Adrenal gland (tissue), 12 donors: ENCODE measurements around the gene GTPBP2. TPM values are rescaled to one million over a fixed set of nuclear protein-coding genes. Genes with fewer than 3 reads are reported as not detected.
A peak's percentile ranks its signal among the peaks of the same experiment; 100 is the strongest.
"Not testable (repeated sequence)": the region's sequence is repeated elsewhere in the genome, so short reads cannot be mapped to it uniquely, and the experiment has no call there.

Experiments used
- DNase-seq, 7 donors: peaks; one replicate each; pipeline ENCODE4 v3.0.0-alpha.2; 2019 to 2020
- H3K27ac ChIP-seq, 5 donors: fragments of 200-600 bp; sonication (generic) in 4 of 5; 1 replicate in 3 of 5; 2 replicates in 2 of 5; pipeline versions ENCODE4 v1.5.1 to v1.8.0; 2016 to 2020; ENCODE audit warnings: mild to moderate bottlenecking in 1 of 5
- H3K27me3 ChIP-seq: fragments of 200-600 bp; 2 replicates; pipeline ENCODE4 v1.8.0; 2021
- H3K36me3 ChIP-seq, 2 donors: fragments of 200-600 bp; replicated peaks in 1 of 2; 1 replicate in 1 of 2; 2 replicates in 1 of 2; pipeline versions ENCODE4 v1.5.1 to v1.8.0; 2018 to 2022
- H3K4me1 ChIP-seq, 2 donors: fragments of 200-600 bp; replicated peaks in 1 of 2; 1 replicate in 1 of 2; 2 replicates in 1 of 2; pipeline versions ENCODE4 v1.5.1 to v1.8.0; 2018 to 2021
- H3K4me3 ChIP-seq, 4 donors: fragments of 200-600 bp; sonication (generic) in 3 of 4; one replicate each; pipeline ENCODE4 v1.5.1; 2016 to 2018
- H3K9me3 ChIP-seq, 3 donors: fragments of 200-600 bp; sonication (generic) in 1 of 3; replicated peaks in 1 of 3; 1 replicate in 2 of 3; 2 replicates in 1 of 3; pipeline versions ENCODE4 v1.5.1 to v1.8.0; 2016 to 2021
- POLR2A ChIP-seq, 2 donors: fragments of 450-650 bp; IDR thresholded peaks; one replicate each; pipeline ENCODE4 v1.6.1; 2017; ENCODE audit warnings: antibody characterized with exemption in 2 of 2, mild to moderate bottlenecking in 2 of 2, moderate library complexity in 1 of 2
- WGBS, 4 donors: extraction: QIAGEN DNeasy Blood & Tissue Kit in 2 of 4; methylation state at CpG; one replicate each; pipeline versions ENCODE4 v1.1.5 to v1.1.7; 2013 to 2017; 5-methylcytosine and 5-hydroxymethylcytosine counted together
- intact Hi-C, 2 donors: fragments of 100-400 bp; cut with DNase I; formaldehyde crosslinking; loops; one replicate each; pipeline versions ENCODE4 v1.14.1 to v1.15.0; 2022 to 2023
- polyA plus RNA-seq, 3 donors: library from polyadenylated mRNA; stranded (reverse); fragments of 200-250 nt in 2 of 3; fragments of 350-450 nt in 1 of 3; fragmentation: Illumina TruSeq in 1 of 3; extraction: RNeasy Lipid Tissue Mini Kit (QIAGEN cat#74804) in 1 of 3; gene quantifications; one replicate each; pipeline ENCODE4 v1.2.3, GENCODE V29; 2013 to 2014
- total RNA-seq, 9 donors: library from RNA; depleted of rRNA in 4 of 9; stranded (reverse); fragments of >200 nt in 4 of 9; fragments of 120-200 nt in 1 of 9; fragmentation: NEBNext Ultra II Directional in 1 of 9; extraction: Animal tissue kit (Norgen Biotek cat#: 25700) in 1 of 9; gene quantifications; one replicate each; pipeline versions ENCODE4 v1.1.0 to v1.2.4, GENCODE V29; 2013 to 2023
- TF ChIP-seq, protein P1 (sequence below), 6 experiments: fragments of 450-650 bp in 4 of 6; fragments of 200-600 bp in 2 of 6; sonication (generic) in 1 of 6; IDR thresholded peaks; 1 replicate in 5 of 6; 2 replicates in 1 of 6; pipeline versions ENCODE4 v1.5.1 to v1.8.0; 2016 to 2021; ENCODE audit warnings: antibody characterized with exemption in 6 of 6, mild to moderate bottlenecking in 2 of 6, moderate library complexity in 1 of 6
- donor health status: healthy with polysubstance abuse.
- donor health status: Bipolar disorder and iron deficiency.
- donor health status: DM: yes; HTN: yes; CAD: no.
- donor health status: DM: no; HTN: no; CAD: no.
- donor health status: DM: no; HTN: no; CAD: no.
- donor health status: DM: yes; HTN: yes; CAD: no.

The GTPBP2 gene
- total and polyA plus RNA-seq, 12 donors = 16.5 to 73.5 (median 43.5) TPM

DNA sequence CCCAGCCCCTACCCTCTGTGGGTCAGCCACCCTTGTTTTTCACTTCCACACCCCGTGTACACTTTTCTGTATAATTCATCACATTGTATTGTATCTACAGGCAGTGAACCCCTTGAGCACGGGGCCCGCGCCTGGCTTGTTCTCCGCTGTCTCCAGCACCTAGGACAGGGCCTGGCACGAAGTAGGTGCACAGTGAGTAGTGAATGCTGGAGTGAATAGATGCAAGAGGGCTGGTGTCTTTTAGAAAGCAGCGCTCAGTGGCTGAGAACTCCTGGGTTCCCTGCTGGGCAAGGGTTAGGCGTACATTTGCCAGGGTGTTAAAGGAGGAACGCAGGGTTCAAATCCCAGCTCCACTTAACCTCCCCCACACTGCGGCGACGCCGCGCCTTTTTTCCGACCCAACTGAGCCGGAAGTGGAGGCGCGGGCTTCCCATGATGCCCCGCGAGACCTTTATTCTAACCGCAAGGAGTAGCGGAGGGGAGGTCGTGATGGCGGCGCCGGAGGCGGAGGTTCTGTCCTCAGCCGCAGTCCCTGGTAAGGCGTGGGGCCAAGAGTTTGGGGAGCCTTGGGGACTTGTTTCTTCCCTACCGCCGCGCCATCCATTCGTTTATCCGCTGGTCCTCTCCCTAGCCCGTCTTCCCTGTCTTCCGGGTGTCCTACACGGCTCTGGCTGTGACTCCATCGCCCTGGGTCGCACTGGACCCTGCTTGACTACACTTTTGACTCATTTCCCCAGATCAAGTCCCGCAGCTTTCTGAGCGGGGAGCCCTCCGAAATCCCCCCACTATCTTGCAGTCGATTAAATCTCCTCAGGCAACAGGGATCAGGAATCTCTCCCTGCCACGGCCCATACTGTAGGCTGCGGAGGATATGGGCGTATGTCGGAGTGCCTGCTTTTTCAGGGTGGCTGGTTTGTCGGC, 6.6 kb upstream of the GTPBP2 start, which contains the start of gene MAD2L1BP:
Gene MAD2L1BP (plus strand): TSS at position 454 of the 921 bp plus-strand sequence. CDS start 36 bp downstream, at position 490.
- Histone ChIP-seq H3K4me1 (peaks cover 14 to 35% of the 10 kb centered on the region in 2 donors), H3K27ac (peak within 1 kb of the TSS; percentile 25 to 91 (median 57)), H3K36me3 (peaks cover 0 to 30% of the 10 kb centered on the region in 2 donors), H3K4me3 (peak within 1 kb of the TSS; percentile 10 to 84 (median 58)), H3K9me3 (no peaks in the 10 kb centered on the region), H3K27me3 (no peaks in the 10 kb centered on the region)
- intact Hi-C loops = no loop called here
- WGBS, 4 donors = 3 to 5% (median 4%) methylated on average over 35 to 48 of the region's 48 CpGs
- peak; percentile 78 to 89 (median 82) for DNase-seq
- TF ChIP-seq, protein P1, sequence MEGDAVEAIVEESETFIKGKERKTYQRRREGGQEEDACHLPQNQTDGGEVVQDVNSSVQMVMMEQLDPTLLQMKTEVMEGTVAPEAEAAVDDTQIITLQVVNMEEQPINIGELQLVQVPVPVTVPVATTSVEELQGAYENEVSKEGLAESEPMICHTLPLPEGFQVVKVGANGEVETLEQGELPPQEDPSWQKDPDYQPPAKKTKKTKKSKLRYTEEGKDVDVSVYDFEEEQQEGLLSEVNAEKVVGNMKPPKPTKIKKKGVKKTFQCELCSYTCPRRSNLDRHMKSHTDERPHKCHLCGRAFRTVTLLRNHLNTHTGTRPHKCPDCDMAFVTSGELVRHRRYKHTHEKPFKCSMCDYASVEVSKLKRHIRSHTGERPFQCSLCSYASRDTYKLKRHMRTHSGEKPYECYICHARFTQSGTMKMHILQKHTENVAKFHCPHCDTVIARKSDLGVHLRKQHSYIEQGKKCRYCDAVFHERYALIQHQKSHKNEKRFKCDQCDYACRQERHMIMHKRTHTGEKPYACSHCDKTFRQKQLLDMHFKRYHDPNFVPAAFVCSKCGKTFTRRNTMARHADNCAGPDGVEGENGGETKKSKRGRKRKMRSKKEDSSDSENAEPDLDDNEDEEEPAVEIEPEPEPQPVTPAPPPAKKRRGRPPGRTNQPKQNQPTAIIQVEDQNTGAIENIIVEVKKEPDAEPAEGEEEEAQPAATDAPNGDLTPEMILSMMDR (IDR thresholded peaks at IDR 0.05) = no peak
- peak; percentile 71 to 87 for TF ChIP-seq POLR2A (IDR thresholded peaks at IDR 0.05)

DNA sequence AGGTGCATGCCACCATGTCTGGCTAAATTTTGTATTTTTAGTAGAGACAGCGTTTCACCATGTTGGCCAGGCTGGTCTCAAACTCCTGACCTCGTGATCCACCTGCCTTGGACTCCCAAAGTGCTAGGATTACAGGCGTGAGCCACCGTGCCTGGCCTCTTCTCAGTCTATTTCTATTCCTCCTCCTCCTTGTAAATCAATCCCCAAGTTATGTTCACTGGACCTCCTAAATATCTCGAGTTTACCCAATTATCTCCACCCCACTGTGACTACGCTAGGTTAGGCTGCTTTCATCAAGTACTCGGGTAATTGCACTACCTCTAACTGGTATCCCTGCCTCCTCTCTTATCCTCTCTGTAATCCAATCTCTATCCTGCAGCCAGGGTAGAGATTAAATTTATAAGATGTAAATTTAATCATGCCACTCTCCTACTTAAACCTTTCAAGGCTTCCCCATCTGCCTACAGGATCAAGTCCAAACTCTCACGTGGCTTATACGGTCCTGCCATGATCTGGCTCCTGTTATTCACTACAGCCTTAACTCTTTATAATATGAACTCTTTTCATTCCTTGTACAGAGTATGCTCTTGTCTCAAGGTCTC, 5.7 kb upstream of the GTPBP2 start:
- Histone ChIP-seq H3K4me1 (peaks cover 14 to 39% of the 10 kb centered on the region in 2 donors), H3K27ac (peak overlapping the region in 3 of 5 donors; percentile 25 to 91 (median 72)), H3K9me3 (no peaks in the 10 kb centered on the region), H3K4me3 (peak overlapping the region in 1 of 4 donors; percentile 32), H3K27me3 (no peaks in the 10 kb centered on the region), H3K36me3 (peaks cover 0 to 21% of the 10 kb centered on the region in 2 donors)
- WGBS, 4 donors = 66 to 77% (median 74%) methylated on average over 9 of the region's 9 CpGs
- TF ChIP-seq, protein P1 (IDR thresholded peaks at IDR 0.05) = no peak
- no peak for TF ChIP-seq POLR2A (IDR thresholded peaks at IDR 0.05)
- no peak for DNase-seq
- intact Hi-C loops = no loop called here

DNA sequence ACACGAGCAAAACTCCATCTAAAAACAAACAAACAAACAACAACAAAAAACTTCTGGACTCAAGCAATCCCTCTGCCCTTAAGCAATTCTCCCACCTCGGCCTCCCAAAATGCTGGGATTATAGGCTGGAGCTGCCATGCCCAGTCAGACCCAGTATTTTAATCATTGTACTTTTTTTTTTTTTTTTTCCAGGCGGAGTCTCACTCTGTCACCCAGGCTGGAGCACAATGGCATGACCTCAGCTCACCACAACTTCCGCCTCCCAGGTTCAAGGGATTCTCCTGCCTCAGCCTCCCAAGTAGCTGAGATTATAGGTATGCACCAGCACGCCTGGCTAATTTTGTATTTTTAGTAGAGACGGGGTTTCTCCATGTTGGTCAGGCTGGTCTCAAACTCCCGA, 3.9 kb upstream of the GTPBP2 start:
- H3K4me3 ChIP-seq, intact Hi-C loops, H3K9me3 ChIP-seq, DNase-seq, H3K27me3 ChIP-seq, H3K27ac ChIP-seq, H3K36me3 ChIP-seq: not testable (repeated sequence)
- 88 to 94% (median 93%) methylated on average over 7 of the region's 7 CpGs for WGBS, 4 donors
- peaks cover 16 to 29% of the 10 kb centered on the region in 2 donors for H3K4me1 ChIP-seq

DNA sequence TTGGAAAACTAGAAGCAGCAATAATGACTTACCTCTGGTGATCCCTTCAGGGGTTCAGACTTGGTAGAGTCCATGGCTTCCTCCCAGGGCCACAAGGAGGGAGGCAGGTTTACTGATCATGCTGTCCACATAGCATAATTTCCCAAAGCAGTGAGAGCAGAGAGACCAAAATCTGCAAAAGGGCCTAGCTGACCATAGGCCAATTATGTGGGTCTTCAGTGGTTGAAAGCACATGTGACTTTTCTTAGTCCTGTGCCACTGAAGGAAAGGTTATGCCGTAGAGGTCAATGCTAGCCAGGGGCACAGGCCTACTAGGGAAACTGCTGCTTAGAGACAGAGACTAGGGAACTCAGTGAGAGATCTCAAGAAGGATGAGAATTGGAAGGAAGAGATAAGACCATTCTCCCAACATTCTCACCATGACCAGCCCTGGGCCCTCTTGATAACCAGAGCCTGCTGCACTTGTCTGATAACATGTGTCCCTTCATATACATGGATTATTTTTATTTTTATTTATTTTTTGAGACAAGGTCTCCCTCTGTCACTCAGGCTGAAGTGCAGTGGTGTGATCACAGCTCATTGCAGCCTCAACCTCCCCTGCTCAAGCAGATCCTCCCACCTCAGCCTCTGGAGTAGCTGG, 2.0 kb upstream of the GTPBP2 start:
- H3K27ac ChIP-seq = peak overlapping the region in 1 of 5 donors; percentile 30
- TF ChIP-seq, protein P1 (IDR thresholded peaks at IDR 0.05) = no peak
- DNase-seq = no peak
- H3K36me3 ChIP-seq = peaks cover 0 to 2% of the 10 kb centered on the region in 2 donors
- H3K27me3 ChIP-seq = no peaks in the 10 kb centered on the region
- H3K9me3 ChIP-seq = no peaks in the 10 kb centered on the region
- 82 to 100% (median 93%) methylated on average over 1 of the region's 1 CpG for WGBS, 4 donors
- H3K4me3 ChIP-seq = no peak overlapping the region
- intact Hi-C loops = no loop called here
- peaks cover 12 to 26% of the 10 kb centered on the region in 2 donors for H3K4me1 ChIP-seq
